GM21576 (cell line): ENCODE results near the gene MAGED2.
"Not testable (repeated sequence)": the region's sequence is repeated elsewhere in the genome, so short reads cannot be mapped to it uniquely, and the experiment has no call there.

Source experiments
- ATAC-seq: cut with Tn5 transposase; IDR thresholded peaks from one replicate; pipeline ENCODE4 v1.9.1; 2021; ENCODE audit warnings: mild to moderate bottlenecking, moderate library complexity; ENCODE audit not compliant: unreplicated experiment

Gene MAGED2

GRCh38 chrX:54817220-54817820, 9.8 kb downstream of the MAGED2 start:
- ATAC-seq, result no peak

GRCh38 chrX:54818221-54818620, 10.7 kb downstream of the MAGED2 start:
- no peak for ATAC-seq

GRCh38 chrX:54819201-54819600, 11.7 kb downstream of the MAGED2 start:
- ATAC-seq, result no peak

DNA sequence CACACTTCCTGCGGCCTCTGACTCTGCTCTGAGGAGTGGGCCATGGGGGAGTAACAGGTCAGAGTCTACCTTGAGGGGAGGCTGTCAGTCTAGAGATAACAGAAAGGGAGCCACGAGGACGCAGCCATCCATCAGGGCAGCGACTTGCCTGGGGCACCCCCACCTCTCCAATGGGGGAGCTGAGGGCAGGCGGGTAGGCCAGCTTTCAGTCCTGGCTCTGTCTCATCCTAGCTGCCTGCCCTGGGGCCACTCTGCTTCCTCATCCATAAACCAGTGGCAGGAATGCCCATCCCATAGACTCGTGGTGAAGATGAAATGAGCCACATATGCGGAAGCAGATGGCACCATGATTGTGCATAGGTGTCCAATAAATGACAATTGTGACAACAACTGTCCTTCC, 13.2 kb downstream of the MAGED2 start:
- ATAC-seq, result no peak

DNA sequence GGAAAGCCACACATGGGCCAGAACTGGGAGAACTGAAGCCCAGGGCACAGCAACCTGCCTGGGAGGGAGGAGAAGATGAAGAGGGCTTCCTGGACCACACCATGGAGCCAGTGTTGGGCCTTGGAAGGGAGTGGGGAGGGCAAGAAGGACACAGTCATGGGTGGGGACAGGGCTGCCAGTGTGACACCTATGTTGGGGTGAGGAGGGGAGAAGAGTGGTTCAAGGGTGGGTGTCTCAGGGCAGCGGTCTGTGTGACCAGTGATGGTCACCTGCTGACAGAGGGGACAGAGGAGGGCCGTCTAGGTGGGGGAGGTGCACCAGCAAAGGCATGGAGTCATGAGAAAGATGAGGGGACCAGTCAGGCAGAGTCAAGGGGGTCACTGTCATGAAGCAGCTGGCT, 13.8 kb downstream of the MAGED2 start:
- ATAC-seq, result no peak

GRCh38 chrX:54824195-54824594, 16.6 kb downstream of the MAGED2 start:
- ATAC-seq, result no peak

GRCh38 chrX:54824722-54825121, 17.2 kb downstream of the MAGED2 start:
- no peak for ATAC-seq

- ATAC-seq, result no peak
These were observed 18.3 kb downstream of the MAGED2 start for GRCh38 chrX:54825716-54826438.

DNA sequence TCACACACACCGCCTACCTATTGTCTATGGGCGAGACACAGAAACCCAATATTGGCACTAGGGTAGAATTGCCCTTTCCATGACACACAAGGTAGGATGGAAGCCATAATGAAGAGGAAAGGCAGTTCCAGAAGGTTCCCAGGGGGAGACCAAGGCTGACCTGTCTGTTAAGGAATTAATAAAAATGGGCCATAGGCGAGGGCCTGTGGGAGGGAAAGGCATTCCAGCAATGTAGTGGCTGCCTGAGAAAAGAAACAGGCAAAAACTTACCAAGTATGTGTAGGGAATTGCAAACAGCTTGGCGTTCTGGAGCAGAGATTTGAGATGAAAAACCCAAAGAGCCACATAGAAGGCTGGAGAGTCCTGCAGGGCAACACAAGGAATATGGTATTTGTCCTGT, 19.1 kb downstream of the MAGED2 start:
- no peak for ATAC-seq

DNA sequence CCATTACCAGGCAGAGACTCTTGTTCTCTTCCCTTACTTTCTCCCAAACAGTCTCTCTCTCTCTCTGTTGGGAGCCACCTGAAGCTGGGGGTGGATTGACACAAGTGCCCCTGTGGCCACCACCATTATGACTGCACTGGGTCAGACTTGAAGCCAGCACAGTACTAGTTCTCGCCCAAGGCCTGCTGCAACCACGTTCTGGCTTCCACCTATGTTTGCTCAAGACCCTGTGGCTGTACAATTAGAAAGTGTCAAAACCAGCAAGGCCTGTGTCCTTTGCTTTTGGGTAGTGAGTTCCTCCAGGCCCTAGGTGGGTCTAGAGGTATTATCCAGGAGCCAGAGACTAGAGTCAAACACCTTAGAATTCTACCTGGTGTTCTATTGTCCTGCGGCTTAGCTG, 31.0 kb downstream of the MAGED2 start:
- ATAC-seq, result no peak

GRCh38 chrX:54841184-54841874, 33.8 kb downstream of the MAGED2 start:
- not testable (repeated sequence) for ATAC-seq

DNA sequence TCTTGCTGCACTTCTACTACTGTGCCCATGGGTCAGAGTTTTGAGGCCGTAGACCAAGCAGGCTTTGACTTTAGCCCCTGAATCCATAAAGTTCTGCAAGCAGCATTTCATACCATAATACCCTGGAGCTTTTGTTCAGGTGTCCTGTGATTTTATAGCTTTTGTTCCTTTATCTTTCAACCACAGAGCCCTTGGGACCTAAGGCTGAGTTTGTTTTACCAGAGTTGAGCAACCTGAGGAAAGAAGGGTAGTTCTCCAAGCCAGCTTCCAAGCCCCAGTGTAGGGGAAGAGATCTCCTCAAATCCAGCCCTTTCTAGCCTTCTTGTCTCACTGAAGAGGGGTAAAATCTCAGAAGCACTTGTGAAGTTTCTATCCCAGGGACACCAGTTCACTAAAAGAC, 35.1 kb downstream of the MAGED2 start:
- ATAC-seq, result no peak

- ATAC-seq, result no peak
These were observed 35.5 kb downstream of the MAGED2 start for GRCh38 chrX:54843050-54843449.

DNA sequence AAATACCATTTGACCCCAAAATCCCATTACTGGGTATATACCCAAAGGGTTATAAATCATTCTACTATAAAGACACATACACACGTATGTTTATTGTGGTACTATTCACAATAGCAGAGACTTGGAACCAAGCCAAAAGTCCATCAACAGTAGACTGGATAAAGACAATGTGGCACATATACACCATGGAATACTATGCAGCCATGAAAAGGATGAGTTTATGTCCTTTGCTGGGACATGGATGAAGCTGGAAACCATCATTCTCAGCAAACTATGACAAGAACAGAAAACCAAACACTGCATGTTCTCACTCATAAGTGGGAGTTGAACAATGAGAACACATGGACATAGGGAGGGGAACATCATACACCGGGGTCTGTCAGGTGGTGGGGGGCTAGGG, 40.2 kb downstream of the MAGED2 start:
- not testable (repeated sequence) for ATAC-seq

DNA sequence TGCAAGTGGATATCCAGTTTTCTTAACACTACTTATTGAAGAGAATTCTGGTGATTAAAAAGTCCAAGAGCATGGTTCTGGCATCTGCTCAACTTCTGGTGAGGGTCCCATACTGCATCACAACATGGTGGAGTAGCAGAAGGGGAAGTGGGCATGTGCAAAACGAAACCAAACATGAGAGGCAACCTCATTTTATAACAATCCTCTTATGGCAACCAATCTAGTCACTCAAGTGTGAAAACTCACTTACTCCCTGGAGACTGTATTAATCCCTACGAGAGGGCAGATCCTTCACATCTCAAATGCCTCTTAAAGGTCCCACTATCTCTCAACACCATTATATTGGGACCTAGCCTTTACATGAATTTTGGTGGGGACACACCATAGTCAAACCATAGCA, 57.7 kb downstream of the MAGED2 start:
- ATAC-seq, result no peak
